Measurements from ENCODE around the gene MEX3C.

Gene MEX3C

DNA sequence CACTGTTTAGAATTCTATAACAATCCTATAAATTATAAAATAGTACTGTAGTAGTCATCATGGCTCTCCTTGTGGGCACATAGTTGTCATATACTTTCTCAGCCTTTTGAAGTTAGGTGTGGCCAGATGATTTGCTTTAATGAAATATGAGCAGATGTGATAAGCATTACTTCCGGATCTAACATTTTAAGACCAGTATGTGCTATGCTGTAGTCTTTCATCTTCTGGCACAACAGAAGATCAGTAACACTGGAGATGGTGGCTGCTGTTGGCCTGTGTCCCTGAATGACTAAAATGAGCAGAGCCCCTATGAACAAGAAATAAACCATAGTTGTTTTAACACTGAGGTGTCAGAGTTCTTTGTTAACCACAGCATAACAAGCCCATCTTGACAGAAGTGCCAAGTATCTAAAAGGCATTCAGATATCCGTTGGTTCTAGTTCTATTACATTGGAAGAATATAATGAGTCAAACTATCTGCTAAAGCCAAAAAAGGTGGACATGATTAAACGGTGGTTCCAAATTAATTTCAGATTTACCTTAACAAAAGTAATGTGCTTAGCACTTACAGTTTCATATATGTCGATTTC lies 6.3 kb downstream of the MEX3C start:
- no peak for DNase-seq (ENCODE audit: low read depth in 2 of 2)

DNA sequence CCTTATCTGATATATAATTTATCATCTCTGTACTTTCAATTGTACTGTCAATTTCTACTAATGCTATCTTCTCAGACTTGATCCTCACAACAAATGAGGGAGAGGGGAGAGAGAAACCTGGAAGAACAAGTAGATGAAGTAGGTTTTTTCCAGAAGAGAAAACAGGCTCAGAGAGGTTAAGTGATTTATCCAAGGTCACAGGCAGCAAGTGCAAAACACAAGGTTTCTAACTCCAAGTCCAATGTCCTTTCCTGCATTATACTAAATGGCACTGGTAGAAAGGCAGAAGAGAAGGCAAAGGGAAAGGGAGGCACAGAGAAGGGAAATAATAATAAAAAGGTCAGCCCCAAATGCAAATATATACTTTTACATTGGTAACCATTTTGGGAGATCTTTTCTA lies 7.5 kb downstream of the MEX3C start:
- DNase-seq (ENCODE audit: low read depth in 2 of 2): no peak

DNA sequence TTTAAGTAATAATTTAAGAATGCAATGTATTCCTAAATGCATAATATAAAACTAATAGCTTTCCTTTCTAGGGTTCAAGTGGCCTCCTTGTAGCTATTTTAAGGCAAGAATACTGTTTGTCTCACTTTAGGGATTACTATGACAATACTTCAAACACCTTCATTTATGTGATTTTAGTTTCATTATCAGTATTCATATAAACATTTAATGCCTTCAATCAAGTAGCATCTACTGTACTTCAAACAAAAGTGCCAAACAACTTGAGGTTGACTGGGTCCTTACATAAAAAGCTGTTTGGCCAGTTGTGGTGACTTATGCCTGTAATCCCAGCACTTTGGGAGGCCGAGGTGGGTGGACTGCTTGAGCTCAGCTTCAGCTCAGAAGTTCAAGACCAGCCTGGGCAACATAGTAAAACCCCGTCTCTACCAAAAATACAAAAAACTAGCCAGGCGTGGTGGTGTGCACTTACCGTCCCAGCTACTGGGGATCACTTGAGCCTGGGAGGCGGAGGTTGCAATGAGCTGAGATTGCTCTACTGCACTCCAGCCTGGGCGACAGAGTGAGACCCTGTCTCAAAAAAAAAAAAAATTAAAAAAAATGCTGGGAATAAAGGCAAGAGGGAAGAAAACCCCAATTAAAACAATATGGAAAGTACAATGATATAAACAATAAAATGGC lies 9.3 kb downstream of the MEX3C start:
- no peak for DNase-seq (ENCODE audit: low read depth in 2 of 2)

DNA sequence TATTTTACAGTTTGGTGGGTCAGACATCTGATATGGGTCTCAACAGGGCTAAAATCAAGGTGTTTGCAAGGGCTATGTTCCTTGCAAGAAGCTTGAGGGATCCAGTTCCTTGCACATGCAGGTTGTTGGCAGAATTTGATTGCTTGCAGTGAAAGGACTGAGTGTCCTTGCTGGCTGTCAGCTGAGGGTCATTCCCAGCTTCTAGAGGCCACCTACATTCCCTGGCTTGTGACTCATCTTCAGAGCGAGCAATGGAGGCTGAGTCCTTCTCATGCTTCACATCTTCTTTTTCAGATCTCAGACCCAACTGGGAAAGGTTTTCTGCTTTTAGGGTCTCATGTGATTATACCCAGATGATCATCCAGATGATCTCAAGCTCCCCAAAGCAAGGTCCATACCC lies 12.4 kb downstream of the MEX3C start:
- DNase-seq (ENCODE audit: low read depth in 2 of 2): no peak

DNA sequence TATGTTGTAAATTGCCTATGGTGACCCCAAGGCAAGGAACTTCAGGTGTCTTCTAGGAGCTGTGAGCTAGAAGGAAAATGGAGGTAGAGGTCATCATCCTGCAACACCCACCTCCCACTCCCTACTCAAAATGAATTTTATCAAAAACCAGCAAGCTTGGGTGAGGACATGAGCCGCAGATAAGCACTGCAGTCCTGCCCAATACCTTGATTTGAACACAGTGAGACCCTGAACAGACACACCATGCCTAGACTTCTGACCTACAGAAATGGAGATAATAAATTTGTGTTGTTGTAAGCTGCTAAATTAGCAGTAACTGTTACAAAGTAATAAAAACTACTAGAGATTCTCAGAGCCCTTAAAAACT lies 13.4 kb downstream of the MEX3C start:
- no peak for DNase-seq (ENCODE audit: low read depth in 2 of 2)

DNA sequence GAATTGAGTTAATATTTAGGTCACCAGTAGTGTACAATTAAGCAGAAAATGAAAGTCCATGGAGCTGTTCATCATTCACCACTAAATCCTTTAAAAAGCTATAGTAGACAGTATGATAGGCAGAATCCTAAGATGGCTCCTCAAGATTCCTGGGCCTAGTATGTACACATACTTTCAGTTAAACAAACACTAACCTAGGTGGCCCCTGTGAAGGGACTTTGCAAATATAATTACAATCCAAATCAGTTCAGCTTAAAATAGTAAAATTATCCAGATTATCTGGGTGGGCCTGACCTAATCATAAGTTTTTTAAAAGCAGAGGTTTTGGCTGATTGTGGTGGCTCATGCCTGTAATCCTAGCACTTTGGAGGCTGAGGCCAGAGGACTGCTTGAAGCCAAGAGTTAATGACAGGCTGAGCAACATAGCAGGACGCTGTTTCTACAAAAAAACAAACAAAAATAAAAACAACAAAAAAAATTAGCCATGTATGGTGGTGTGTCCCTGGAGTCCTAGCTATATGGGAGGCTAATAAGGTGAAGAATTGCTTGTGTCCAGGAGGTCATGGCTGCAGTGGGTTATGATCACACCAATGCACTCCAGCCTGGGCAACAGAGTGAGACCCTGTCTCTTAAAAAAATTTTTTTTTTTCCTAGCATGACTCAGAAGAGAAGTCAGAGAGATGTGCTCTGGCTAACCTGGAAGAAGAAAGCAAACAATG lies 13.9 kb downstream of the MEX3C start:
- DNase-seq (ENCODE audit: low read depth in 2 of 2): no peak

DNA sequence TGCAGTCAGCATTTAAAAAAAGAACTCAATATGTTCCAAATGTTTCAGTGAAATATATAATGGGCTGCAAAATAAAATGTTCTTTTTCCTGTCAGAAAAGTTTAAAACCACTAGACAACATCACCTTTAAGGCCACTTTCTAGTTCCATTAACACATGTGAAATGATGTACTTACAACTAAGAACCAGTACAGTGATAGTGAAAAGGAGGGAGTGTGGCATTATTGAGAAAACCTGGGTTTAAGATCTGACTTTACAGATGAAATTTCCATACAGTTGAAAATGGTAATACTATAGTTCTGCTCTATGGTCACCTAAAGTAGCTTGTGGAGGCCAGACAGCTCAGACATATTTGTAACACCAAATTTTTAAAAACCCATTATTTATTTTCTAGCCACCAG lies 14.7 kb downstream of the MEX3C start:
- no peak for DNase-seq (ENCODE audit: low read depth in 2 of 2)

DNA sequence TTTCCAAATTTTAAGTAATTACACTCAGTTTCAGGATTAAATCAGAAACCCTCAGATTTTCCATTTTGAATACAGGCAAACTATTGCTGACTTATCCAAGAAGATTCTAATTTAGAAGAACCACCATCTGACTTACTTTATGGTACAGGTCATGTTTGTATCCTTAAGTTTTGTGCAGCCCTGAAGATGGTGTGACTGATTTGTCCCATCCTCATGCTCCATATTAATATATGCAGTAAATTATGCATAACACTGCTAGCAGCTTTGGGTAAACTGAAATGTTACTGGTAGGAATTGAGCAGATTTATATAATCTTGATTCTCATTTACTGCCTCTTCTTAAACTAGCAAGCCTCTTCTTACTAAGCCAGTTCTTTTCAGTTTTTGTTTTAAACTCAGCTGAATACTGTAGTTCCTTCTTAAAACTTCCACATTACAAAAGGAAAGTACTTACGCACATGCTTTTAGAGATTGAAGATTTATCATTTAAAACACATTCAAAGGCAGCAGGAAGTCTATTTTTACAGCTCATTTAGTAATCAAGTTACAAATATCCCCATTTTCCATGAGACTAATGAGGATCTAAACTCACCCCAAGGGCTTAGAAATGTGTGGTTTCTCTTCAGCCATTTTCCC lies 25.7 kb downstream of the MEX3C start:
- DNase-seq (ENCODE audit: low read depth in 2 of 2): no peak

DNA sequence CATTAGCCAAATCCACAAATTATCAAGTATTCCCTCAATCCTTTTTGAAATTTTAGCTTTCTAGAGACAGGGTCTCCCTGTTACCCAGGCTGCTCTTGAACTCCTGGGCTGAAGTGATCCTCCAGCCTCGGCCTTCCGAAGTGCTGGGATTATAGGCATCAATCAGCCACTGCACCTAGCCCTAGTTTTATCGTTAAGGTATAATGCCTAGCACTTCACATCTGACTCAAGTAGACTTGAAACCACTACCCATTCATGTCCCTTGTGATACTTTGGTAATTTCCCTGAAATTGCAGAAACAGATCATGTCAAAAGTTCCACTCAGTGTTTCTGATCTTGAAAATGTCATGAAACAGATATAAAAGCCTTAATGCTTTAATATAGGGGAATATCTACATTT lies 26.3 kb downstream of the MEX3C start:
- no peak for DNase-seq (ENCODE audit: low read depth in 2 of 2)

DNA sequence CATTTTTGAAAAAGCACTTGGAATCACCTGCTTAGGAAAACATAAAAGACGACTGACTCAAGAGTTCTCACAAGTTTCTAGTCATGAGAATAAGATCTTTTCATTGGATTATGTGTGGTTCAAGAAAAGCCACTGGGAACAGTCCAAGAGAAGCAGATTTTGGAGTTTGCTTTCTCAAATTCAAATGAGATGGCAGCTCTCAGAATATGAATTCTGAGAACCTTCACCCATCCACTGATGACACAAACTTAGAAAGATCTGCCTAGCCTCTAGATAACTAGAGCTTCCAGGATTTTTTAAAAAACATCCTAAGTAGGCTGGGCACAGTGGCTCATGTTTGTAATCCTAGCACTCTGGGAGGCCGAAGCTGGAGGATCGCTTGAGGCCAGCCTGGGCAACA lies 26.8 kb downstream of the MEX3C start:
- no peak for DNase-seq (ENCODE audit: low read depth in 2 of 2)

DNA sequence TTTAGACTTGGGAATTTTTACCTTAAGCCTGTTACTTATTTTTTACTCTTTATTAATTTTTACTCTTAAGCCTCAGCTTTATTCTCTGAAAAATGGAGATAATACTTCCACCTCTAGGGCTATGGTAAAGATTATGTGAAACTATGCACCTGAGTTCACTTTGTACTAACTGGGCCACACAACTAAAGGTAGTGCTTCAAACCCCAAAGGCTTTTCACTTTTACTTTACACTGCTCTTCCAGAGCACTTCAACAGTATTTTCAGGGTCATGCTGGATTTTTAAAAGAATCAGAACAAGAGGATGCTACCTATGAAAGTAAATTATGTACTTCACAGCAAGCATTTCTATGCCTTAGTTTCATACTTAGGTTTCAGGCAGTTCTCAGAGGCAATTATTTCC lies 27.8 kb downstream of the MEX3C start:
- DNase-seq (ENCODE audit: low read depth in 2 of 2): no peak

DNA sequence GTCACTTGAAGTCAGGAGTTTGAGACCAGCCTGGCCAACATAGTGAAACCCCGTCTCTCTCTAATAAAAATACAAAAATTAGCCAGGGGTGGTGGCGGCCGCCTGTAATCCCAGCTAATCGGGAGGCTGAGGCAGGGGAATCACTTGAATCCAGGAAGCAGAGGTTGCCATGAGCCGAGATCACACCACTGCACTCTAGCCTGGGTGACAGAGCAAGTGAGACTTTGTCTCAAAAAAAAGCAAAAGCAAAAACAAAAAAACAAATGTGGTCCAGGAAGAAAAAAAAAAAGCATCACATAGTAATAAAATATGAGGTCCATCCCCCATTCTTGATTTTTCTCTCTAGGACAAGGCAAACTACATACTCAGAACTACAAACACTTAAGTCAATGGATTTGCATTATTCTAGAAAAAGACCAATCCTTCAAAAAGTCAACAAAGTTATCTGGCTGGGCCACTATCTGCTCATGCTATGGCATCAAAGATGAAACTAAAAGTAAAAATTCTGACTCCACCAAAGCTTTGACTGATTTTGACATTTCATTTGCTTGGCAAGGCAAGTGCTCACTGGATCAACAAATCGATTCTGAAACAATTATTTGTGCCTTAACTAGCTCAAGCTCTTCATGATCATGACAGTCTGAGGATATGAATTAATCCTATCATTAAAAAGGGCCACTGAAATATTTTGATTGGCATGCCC lies 28.4 kb downstream of the MEX3C start:
- no peak for DNase-seq (ENCODE audit: low read depth in 2 of 2)

DNA sequence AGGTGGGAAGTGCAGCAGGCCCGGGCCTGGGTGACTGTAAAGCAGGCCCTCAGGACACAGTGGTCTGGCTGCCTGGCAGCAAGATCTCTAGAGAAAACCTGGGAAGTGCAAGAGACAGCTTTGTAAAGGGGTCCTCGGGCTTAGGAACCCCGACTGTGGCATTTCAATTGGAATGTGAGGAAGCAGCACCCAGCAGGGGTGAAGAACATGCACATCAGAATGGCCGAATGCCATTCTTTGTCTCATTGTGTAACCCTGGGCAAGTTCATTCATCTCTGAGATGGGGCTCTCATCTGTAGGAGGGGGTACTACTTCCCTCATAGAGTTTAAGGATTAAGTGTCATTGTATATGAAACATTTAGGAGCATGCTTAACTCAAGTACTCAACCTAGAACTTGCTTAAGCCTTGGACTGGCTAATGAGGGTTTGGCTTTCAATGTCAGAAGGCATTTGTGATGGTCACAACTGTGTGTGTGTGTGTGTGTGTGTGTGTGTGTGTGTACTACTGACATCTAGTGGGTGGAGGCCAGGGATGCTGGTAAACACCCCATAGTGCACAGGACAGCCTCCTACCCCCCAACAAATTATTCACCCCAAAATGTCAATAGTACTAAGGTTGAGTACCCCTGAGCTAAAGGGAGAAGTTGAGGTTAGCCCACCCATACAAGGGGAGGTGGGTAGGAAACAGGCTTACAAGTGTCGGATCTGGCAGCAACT lies 29.3 kb downstream of the MEX3C start:
- DNase-seq (ENCODE audit: low read depth in 2 of 2): no peak

DNA sequence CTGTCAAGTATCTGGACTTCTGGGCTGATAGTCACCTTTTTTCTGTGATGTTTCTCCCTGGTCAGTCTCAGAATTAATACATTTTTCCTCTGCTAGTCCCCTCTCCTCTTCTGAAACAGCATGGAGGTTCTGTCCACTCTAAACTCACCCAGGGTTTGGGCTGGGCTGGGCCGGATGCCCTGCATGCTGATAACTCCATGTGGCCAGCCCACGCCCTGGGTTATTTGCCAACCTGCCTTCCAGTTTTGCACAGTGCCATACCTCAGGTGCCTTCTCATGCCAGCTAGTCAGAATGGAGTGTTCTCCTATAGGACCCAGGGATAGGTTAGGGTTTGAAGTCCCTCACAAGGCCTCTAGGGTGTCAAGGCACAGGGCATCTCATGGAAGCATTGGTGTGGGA lies 32.2 kb downstream of the MEX3C start:
- no peak for DNase-seq (ENCODE audit: low read depth in 2 of 2)

DNA sequence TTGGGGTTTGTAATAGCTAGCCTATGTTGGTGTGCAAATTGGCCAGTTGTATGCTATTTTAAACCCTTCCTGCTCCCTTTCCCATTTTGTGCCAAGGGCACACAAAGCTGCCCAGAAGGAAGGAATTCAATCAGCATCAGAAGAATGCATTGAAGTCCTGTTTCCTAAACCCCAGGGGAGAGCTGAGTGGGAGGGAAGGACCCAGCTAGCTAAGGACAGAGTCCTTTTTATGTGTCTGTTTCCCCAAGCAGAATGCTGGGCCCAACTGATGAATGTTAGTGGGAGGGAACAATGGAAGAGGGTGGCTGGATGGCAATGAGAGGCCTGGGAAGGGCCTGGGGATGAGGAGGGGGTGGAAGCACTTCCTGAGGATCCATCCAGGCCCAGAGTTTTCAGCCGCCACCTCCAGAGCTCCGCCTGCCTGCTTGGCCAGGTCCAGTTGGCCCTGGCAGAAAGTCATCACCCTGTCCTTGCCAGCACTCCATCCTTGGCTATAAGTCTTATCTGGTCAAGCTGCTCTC lies 32.7 kb downstream of the MEX3C start:
- DNase-seq (ENCODE audit: low read depth in 2 of 2): no peak

DNA sequence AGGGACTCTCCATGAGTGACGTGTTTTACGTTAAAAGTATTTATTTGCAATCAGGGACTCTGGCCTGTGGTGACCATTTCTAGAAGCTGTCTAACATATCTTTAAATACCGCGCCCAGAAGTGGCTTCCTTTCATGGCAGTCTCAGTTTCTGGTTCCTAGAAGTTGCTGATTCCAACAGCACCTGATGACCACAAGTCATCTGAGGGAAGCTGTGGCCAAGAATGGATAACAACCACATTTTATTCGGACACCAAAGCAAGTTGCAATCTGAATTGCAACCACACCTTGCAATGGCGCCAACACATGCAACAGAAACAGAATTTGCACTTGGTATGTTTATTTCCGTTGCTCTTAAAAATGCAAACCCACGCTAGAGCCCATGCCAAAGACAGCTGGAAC lies 33.1 kb downstream of the MEX3C start:
- no peak for DNase-seq (ENCODE audit: low read depth in 2 of 2)

DNA sequence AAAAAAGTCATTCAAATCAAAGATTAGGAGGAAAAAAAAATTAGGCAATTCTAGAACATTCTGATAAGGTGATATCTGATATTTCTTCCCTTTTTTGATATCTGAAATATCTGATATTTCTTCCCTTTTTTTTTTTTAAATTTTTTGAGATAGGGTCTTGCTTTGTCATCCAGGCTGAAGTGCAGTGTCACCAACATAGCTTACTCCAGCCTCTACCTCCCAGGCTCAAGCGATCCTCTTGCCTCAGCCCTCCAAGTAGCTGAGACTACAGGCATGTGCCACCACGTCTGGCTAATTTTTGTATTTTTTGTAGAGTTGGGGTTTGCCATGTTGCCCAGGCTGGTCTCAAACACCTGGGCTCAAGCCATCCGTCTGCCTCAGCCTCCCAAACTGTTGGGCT lies 33.9 kb downstream of the MEX3C start:
- DNase-seq (ENCODE audit: low read depth in 2 of 2): no peak

DNA sequence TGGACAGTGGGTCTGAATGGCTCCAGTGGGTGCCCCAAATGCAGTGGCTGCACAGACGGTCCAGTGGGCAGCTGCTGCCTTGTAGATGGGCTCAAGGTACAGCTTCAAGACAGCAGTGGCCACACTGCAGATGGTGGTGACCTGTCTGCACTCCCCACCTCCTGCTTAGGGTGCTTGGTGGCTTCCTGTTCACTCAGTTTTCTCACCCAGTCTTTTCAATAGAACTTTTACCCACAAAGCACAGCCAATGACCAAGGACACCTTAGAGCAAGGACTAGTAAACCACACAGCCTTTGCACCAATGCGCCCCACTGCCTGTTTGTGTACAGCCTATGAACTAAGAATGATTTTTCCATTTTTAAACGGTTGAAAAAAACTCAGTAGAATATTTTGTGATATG lies 34.9 kb downstream of the MEX3C start:
- no peak for DNase-seq (ENCODE audit: low read depth in 2 of 2)

DNA sequence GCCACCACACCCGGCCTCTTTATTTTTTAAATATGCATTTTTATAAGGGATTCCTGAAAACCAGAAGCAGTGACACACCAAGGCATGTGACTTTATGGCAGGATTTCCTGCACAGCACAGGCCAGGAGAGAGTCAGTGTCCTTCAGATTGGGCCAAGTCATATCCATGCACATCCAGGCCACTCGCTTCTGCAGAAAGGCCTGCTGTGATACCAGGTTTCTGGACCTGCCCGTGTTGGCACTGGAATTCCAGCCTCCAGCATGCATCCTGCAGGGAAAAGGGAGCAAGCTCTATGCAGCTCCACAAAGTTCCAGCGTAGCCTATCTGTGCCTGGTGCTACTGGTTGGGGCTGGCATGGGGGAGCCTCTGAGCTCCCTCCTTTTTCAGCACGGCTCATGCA lies 36.8 kb downstream of the MEX3C start:
- DNase-seq (ENCODE audit: low read depth in 2 of 2): no peak

DNA sequence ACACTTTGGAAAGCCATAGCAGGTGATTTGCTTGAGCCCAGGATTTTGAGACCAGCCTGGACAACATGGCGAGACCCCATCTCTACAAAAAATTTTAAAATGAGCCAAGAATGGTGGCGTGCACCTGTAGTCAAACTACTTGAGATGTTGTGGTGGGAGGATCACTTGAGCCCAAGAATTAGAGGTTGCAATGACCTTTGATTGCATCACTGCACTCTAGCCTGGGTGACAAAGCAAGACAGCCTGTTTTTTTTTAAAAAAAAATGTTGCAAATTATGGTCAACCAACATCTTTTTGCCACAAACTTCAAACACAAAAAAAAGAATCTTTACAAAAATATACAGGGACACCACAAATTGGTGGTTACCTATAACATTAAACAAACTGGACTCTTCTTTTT lies 40.3 kb downstream of the MEX3C start:
- no peak for DNase-seq (ENCODE audit: low read depth in 2 of 2)

DNA sequence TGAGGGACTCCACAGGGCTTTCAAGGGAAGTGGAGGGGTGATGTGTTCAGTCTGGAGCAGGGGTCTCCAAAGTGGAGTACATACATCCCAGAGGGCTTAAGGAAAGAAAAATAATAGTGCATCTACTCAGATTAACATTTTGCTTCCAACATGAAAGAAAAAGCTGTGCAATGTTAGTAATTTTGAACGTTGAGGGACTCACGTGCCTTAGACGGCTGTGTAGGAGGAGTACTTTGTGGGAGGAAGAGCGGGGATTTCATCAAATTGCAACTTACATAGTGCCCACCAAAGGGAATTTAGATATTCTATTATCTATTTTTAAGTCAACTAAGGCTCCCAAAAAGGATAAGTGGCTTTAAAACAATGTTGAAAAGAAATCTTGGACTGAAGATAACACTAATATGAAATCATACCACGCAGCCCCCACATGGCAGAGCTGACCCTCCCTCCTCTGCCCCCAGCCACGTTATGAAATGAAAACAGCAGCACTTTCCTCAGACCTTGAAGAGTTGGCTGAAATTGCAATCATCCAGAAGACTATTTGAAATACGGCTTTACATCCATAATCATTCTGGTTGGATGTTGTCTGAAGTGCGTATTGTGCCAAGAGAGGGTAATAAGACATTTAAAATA lies 42.9 kb downstream of the MEX3C start:
- DNase-seq (ENCODE audit: low read depth in 2 of 2): no peak
